Progenitor cell of endocrine pancreas (in vitro differentiated cells): ENCODE measurements around the gene RACK1. TPM values are rescaled to one million over a fixed set of nuclear protein-coding genes. Genes with fewer than 3 reads are reported as not detected.

ENCODE experiments used
- DNase-seq: peaks from one replicate; pipeline ENCODE4 v3.0.0; 2021; ENCODE audit warnings: low spot score; ENCODE audit not compliant: unreplicated experiment
- H3K27ac Mint-ChIP-seq: 2 replicates; pipeline ENCODE4 v1.8.0; 2021; ENCODE audit warnings: mild to moderate bottlenecking, moderate library complexity, mixed read lengths
- H3K27me3 Mint-ChIP-seq: 2 replicates; pipeline ENCODE4 v1.8.0; 2021; ENCODE audit warnings: mixed read lengths
- H3K36me3 Mint-ChIP-seq: 2 replicates; pipeline ENCODE4 v1.8.0; 2022; ENCODE audit warnings: mixed read lengths; ENCODE audit not compliant: insufficient read depth
- H3K4me1 Mint-ChIP-seq: 2 replicates; pipeline ENCODE4 v1.8.0; 2021; ENCODE audit warnings: low read depth, mixed read lengths
- H3K4me3 Mint-ChIP-seq: 2 replicates; pipeline ENCODE4 v1.8.0; 2021; ENCODE audit warnings: low read depth, mild to moderate bottlenecking, moderate library complexity, mixed read lengths
- H3K9me3 Mint-ChIP-seq: 2 replicates; pipeline ENCODE4 v1.8.0; 2021; ENCODE audit warnings: low read depth, mixed read lengths
- total RNA-seq: library from RNA; stranded (reverse); gene quantifications from 2 replicates; pipeline ENCODE4 v1.2.1, GENCODE V29; 2021
- TF ChIP-seq, protein P1 (sequence below): fragments of 200-600 bp; sonication (generic); IDR thresholded peaks from one replicate; pipeline ENCODE4 v1.5.0; 2021; ENCODE audit warnings: antibody characterized with exemption, mild to moderate bottlenecking; ENCODE audit not compliant: unreplicated experiment

Gene RACK1
- total RNA-seq, 1 donor from 2014 or later = 1,855 TPM

GRCh38 chr5:181260720-181261319 lies 17.1 kb upstream of the RACK1 start, which contains the start of gene TRIM52:
TSS of gene TRIM52 (minus strand) at chr5:181261143. CDS start at chr5:181260813, 330 bp downstream.
- Mint-ChIP-seq H3K27ac (peak within 1 kb of the TSS; percentile 97), H3K27me3 (no peaks in the 10 kb centered on the region), H3K4me1 (peaks cover 26% of the 10 kb centered on the region), H3K9me3 (no peaks in the 10 kb centered on the region), H3K4me3 (peak within 1 kb of the TSS; percentile 90), H3K36me3 (peaks cover 5% of the 10 kb centered on the region)
- peak; percentile 89 for DNase-seq
- TF ChIP-seq, protein P1, sequence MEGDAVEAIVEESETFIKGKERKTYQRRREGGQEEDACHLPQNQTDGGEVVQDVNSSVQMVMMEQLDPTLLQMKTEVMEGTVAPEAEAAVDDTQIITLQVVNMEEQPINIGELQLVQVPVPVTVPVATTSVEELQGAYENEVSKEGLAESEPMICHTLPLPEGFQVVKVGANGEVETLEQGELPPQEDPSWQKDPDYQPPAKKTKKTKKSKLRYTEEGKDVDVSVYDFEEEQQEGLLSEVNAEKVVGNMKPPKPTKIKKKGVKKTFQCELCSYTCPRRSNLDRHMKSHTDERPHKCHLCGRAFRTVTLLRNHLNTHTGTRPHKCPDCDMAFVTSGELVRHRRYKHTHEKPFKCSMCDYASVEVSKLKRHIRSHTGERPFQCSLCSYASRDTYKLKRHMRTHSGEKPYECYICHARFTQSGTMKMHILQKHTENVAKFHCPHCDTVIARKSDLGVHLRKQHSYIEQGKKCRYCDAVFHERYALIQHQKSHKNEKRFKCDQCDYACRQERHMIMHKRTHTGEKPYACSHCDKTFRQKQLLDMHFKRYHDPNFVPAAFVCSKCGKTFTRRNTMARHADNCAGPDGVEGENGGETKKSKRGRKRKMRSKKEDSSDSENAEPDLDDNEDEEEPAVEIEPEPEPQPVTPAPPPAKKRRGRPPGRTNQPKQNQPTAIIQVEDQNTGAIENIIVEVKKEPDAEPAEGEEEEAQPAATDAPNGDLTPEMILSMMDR = no peak

- Mint-ChIP-seq H3K27me3 (no peaks in the 10 kb centered on the region), H3K27ac (peak overlapping the region; percentile 97), H3K36me3 (peaks cover 5% of the 10 kb centered on the region), H3K4me3 (peak overlapping the region; percentile 90), H3K4me1 (peaks cover 26% of the 10 kb centered on the region), H3K9me3 (no peaks in the 10 kb centered on the region)
- no peak for DNase-seq
- TF ChIP-seq, protein P1 = no peak
These were observed 16.4 kb upstream of the RACK1 start for GRCh38 chr5:181259974-181260719.

GRCh38 chr5:181259283-181259682 lies 15.6 kb upstream of the RACK1 start:
- TF ChIP-seq, protein P1 = no peak
- peaks cover 28% of the 10 kb centered on the region for H3K4me1 Mint-ChIP-seq
- no peak overlapping the region for H3K27ac Mint-ChIP-seq
- no peaks in the 10 kb centered on the region for H3K27me3 Mint-ChIP-seq
- H3K4me3 Mint-ChIP-seq = peak overlapping the region; percentile 90
- no peaks in the 10 kb centered on the region for H3K9me3 Mint-ChIP-seq
- DNase-seq = no peak
- H3K36me3 Mint-ChIP-seq = peaks cover 9% of the 10 kb centered on the region

- no peak for DNase-seq
- TF ChIP-seq, protein P1 = no peak
- Mint-ChIP-seq H3K36me3 (peaks cover 8% of the 10 kb centered on the region), H3K27me3 (no peaks in the 10 kb centered on the region), H3K9me3 (no peaks in the 10 kb centered on the region), H3K27ac (no peak overlapping the region), H3K4me1 (peaks cover 28% of the 10 kb centered on the region), H3K4me3 (no peak overlapping the region)
These were observed 14.9 kb upstream of the RACK1 start for GRCh38 chr5:181258576-181258975.

DNA sequence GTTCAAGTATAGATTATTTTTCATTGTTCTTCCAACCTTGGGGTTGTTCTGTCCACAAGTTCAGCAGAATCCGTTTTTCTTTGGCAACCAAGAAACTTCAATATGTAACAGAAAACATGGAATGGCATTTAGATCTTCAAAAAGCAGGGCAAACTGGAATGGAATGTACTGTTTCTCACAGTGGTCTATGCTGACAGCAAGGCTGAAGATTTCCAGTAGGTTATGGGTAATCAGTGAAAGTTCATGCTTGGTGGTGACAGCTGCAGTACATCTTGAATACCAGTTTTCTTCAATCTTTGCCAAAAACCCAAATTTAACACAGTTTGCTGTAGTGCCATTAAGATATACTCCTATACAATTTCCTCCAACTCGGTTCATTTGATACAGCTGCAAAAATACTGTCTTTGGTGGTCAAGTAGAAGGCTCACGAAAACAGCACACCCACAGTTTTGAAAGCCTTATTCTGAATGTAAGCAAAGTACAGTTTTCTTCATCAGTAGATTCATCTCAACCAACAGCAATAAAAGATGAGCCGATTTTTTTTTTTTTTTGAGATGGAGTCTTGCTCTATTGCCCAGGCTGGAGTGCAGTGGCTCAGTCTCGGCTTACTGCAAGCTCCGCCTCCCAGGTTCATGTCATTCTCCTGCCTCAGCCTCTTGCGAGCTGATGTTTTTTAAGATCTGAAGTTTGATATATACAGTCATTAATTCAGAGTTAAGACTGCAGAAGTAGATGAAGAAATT lies 12.3 kb upstream of the RACK1 start:
- H3K4me3 Mint-ChIP-seq = no peak overlapping the region
- TF ChIP-seq, protein P1 = no peak
- H3K4me1 Mint-ChIP-seq = peaks cover 28% of the 10 kb centered on the region
- no peak overlapping the region for H3K27ac Mint-ChIP-seq
- no peaks in the 10 kb centered on the region for H3K27me3 Mint-ChIP-seq
- H3K9me3 Mint-ChIP-seq = no peaks in the 10 kb centered on the region
- no peak for DNase-seq
- H3K36me3 Mint-ChIP-seq = peaks cover 13% of the 10 kb centered on the region
